ENCODE data around the gene TUFM. TPM values are rescaled to one million over a fixed set of nuclear protein-coding genes. Genes with fewer than 3 reads are reported as not detected.

TUFM gene
- 100 to 1,000 TPM; 179 to 250 (median 225) TPM for total RNA-seq
- polyA plus RNA-seq, result 100 to 1,000 TPM; 281 to 384 TPM
- long read RNA-seq, donor 1, transcript TUFM-204 (3 exons, 814 nt), result minor isoform, 7 of 659 reads
- long read RNA-seq, donor 1, transcript TUFM-201 (10 exons, 2,071 nt), result major isoform, 589 of 659 reads
- long read RNA-seq, donor 1, partial matches to known transcripts, result 55 of 659 reads
- long read RNA-seq, donor 1, other reads (novel, unspliced or antisense), result 8 of 659 reads
- long read RNA-seq, donor 2, transcript TUFM-201 (10 exons, 2,071 nt), result major isoform, 2,460 of 2,619 reads
- long read RNA-seq, donor 2, partial matches to known transcripts, result 89 of 2,619 reads
- long read RNA-seq, donor 2, other reads (novel, unspliced or antisense), result 70 of 2,619 reads
- long read RNA-seq, donor 3, transcript TUFM-204 (3 exons, 814 nt), result minor isoform, 6 of 466 reads
- long read RNA-seq, donor 3, transcript TUFM-201 (10 exons, 2,071 nt), result major isoform, 409 of 466 reads
- long read RNA-seq, donor 3, partial matches to known transcripts, result 29 of 466 reads
- long read RNA-seq, donor 3, other reads (novel, unspliced or antisense), result 22 of 466 reads

DNA sequence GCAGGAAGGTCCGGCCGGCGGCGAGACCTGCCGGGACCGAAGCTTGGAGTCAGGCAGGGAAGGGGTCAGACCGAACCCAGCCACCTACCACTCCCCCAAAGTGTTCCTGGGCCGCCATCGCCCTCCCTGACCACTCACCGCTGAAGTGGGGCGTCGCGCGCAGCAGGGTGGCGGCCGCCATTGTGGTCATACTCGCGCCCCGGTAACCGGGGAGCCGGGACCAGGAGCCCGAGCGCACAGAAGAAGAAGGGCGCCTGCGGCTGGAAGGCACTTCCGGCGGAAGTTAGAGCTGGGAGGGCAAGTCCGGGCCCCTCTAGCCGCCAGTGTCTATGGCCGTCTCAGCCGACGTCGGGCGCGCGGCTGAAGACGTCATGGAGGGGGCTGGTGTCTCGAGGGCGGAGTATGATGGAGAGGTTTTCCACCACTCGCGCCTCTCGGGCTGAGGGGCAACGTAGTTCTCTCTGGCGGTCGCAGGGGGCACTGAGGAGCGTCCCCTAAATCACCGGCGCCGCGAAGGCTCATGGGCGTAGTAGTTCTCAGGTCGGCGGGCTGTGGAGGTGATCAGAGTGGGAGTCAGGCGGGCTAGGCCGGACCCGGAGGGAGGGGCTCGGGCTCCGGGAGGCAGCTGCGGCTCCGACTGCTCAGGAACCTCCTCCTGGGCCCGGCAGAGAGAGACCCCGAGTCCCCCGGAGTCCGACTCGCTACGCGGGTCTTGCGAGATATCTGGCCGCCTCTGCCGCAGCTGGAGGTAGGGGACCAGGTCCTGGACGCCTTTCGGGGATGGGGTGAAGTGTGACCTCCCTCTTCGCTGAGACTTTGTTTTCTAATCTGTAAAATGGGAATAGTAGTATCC is at the start of gene TUFM:
TUFM (minus strand) TSS at position 269 of the 853 bp plus-strand sequence; CDS start at position 190, 79 bp downstream.
- H3K36me3 ChIP-seq, result peaks cover 0 to 38% (median 36%) of the 10 kb centered on the region in 9 donors
- ATAC-seq (peak; percentile 97 to 99 (median 98)), DNase-seq (peak; percentile 99)
- peaks cover 0 to 25% (median 18%) of the 10 kb centered on the region in 12 donors for H3K4me1 ChIP-seq
- no peaks in the 10 kb centered on the region for H3K9me3 ChIP-seq
- WGBS, 4 donors, result 0 to 1% (median 1%) methylated on average over 36 to 73 of the region's 73 CpGs
- peak within 1 kb of the TSS; percentile 63 to 100 (median 85) for H3K4me3 ChIP-seq
- intact Hi-C loops (cut with DNase I), result loop anchor here in 9 of 10 donors (1.0 to 5.0 kb wide), 11 partner anchors 14 to 128 kb away; partner anchors contain the start of genes SH2B1 (in 6 of the 9), ATXN2L (in 3 of the 9), NFATC2IP (in 1 of the 9) and RABEP2 (in 1 of the 9)
- TF ChIP-seq POLR2A (IDR thresholded peaks at IDR 0.05), result peak in 1 of 2 donors; percentile 76
- peak; percentile 57 to 92 (median 69) for TF ChIP-seq CTCF (IDR thresholded peaks at IDR 0.05)
- peak within 1 kb of the TSS; percentile 73 to 96 (median 90) for H3K27ac ChIP-seq
- no peaks in the 10 kb centered on the region for H3K27me3 ChIP-seq

- ATAC-seq, result no peak
- no peaks in the 10 kb centered on the region for H3K9me3 ChIP-seq
- H3K4me3 ChIP-seq, result no peak overlapping the region
- no peak for DNase-seq
- H3K4me1 ChIP-seq, result no peaks in the 10 kb centered on the region
- H3K27ac ChIP-seq, result no peak overlapping the region
- intact Hi-C loops (cut with DNase I), result loop anchor here in 1 of 10 donors (2.0 kb wide), 1 partner anchor 21 kb away; no protein-coding TSS in a partner anchor
- no peaks in the 10 kb centered on the region for H3K27me3 ChIP-seq
- H3K36me3 ChIP-seq, result peaks cover 0 to 2% (median 0%) of the 10 kb centered on the region in 9 donors
- 85 to 94% (median 91%) methylated on average over 4 of the region's 4 CpGs for WGBS, 4 donors
- TF ChIP-seq POLR2A (IDR thresholded peaks at IDR 0.05), result no peak
- no peak for TF ChIP-seq CTCF (IDR thresholded peaks at IDR 0.05)
Measured at GRCh38 chr16:28895609-28896008, 49.5 kb upstream of the TUFM start.

GRCh38 chr16:28893291-28893690 is 47.1 kb upstream of the TUFM start:
- no peaks in the 10 kb centered on the region for H3K27me3 ChIP-seq
- 90 to 97% (median 94%) methylated on average over 4 of the region's 4 CpGs for WGBS, 4 donors
- no peaks in the 10 kb centered on the region for H3K4me1 ChIP-seq
- TF ChIP-seq CTCF (IDR thresholded peaks at IDR 0.05) (no peak), POLR2A (IDR thresholded peaks at IDR 0.05) (no peak)
- no peak overlapping the region for H3K27ac ChIP-seq
- no peaks in the 10 kb centered on the region for H3K9me3 ChIP-seq
- no peak overlapping the region for H3K4me3 ChIP-seq
- ATAC-seq (no peak), DNase-seq (no peak)
- intact Hi-C loops (cut with DNase I), result no loop called here
- H3K36me3 ChIP-seq, result peaks cover 0 to 1% (median 0%) of the 10 kb centered on the region in 9 donors
